NCI-H446 treated with DMSO at 0.1 percent for 48 hours (cell line): ENCODE measurements around the gene FLOT1.
"Not testable (repeated sequence)": the region's sequence is repeated elsewhere in the genome, so short reads cannot be mapped to it uniquely, and the experiment has no call there.

Experiments used
- DNase-seq: peaks from one replicate; lab custom pipeline; 2025; lab: John Stamatoyannopoulos, UW

Gene FLOT1

DNA sequence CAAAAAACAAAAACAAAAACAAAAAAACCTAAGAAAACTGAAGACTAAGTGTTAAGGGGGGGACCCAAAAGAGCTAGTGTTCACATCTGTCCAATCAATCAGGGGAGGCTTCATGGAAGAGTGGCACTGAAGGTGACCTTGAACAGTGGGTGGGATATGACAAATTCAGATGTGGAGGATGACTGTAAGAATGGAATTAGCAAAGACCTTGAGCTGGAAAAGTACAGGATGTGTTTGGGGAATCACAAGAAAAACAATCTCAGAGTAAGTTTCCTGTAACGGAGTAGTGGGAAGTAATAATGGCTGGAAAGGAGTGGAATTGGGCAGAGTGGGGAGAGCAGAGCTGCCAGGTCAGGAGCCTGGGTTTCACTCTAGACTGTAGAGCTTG lies 4.8 kb upstream of the FLOT1 start:
- DNase-seq, result no peak

DNA sequence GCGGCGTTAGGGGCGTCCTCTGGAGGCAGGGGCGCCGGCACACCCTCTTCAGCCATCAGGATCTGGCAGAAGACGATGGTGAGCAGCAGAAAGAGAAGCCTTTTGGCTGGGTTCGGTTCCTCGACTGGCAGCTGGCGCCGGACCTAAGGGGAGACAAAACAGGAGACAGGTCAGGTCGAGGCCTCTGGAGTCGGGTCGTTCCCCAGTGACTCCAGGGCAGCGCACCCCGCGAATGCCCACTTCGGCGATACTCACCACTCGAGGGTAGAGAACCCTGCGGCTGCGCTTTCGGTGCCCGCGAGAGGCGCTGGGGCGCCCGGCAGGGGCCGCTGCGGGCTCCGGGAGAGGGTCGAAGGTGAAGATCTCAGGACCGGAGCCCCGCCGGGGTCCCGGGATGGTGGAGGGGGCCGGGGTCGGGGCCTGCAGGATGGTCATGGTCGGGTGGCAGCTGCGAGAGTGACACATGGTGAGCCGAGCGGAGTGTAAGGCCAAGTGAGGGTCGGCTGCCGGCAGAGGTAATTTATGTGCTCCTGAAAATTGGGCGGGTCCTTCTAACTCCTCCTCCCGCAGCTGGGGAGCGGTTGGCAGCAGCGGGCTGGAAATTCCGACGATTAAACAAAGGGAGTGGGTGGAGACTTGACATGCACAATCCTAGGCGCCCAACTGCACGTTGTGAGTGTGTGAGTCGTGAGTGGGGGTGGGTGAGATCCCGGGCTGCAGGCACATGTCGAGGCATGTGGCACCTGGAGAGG lies 1.7 kb upstream of the FLOT1 start, which contains the start of gene IER3:
Gene IER3, minus strand, starts transcription at position 494 of the 752 bp plus-strand sequence. Its CDS starts 29 bp downstream, at position 465.
- no peak for DNase-seq

GRCh38 chr6:30743099-30744053 lies 889 bp upstream of the FLOT1 start:
- DNase-seq, result no peak

- no peak for DNase-seq
Measured at GRCh38 chr6:30741789-30742315, 635 bp downstream of the FLOT1 start.

DNA sequence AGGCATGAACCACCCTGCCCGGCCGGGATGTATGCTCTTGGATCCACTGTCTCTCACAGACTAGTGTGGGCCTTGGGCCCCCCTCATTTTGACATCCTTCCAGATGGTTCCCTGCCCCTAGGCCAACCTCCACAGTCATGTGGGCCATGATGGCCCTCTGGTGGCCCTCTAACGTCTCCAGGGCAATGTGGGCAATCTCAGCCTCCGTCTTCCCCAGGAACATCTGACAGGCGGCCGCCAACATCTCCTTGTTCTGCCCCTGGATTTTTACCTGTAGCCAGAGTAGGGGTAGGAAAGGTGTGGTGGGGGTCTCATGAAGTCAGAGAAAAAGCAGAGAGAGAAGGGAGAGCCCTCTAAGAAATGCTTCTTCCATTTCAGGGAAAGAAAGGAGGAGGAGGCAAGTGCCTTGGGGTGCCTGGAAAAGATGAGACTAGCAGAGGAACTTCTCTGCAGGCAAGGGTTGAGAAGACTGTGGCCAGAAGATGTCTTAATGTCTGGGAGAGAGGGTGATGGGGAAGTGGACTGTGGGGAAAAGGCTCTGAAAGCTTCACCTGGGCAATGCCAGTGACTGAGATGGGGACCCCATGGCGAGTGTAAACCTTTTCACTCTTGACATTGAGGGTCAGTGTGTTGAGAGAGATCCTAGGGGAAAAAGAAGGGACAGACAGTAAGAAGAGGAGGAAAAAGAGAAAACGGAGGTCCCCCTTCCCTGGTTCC lies 1.3 kb downstream of the FLOT1 start:
- no peak for DNase-seq

DNA sequence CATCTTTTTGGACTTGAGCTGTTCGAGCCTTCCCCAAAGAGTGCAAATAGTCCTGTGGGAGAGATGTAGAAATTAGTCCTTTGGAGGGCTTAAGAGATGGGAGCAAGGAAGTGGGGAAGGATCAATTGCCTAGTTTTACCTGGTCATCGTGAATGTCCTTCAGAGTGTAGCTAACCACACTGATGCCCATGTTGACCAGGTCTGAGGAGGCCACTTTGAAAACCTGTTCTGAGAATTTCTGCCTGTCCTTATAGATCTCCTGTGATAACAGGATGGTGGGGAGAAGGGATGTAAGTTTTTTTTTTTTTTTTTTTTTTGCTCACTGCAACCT lies 2.0 kb downstream of the FLOT1 start:
- no peak for DNase-seq

GRCh38 chr6:30738532-30738931 lies 4.0 kb downstream of the FLOT1 start:
- DNase-seq, result no peak

DNA sequence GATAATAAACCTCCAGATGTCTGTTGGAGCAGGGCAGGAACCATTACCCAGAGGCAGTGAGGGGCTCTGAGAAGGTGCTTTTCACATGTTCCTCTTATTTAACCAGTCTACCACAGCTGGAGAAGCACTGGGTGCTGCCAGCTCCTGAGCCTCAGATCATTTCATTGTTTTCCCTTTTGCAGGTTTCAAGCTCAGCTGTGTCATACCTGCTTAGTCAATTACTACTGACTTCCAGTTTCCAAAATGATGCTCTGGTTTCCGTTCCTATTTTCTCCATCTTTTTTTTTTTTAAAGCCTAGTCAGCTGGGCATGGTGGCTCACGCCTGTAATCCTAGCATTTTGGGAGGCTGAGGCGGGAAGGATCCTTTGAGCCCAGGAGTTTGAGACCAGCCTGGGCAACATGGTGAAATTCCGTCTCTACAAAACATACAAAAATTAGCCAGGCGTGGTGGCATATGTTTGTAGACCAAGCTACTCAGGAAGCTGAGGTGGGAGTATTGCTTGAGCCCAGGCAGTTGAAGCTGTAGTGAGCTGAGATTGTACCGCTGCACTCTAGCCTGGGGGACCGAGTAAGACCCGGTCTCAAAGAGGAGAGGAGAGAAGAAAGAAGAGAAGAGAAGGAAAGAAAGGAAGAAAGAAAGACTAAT lies 6.7 kb downstream of the FLOT1 start:
- no peak for DNase-seq

DNA sequence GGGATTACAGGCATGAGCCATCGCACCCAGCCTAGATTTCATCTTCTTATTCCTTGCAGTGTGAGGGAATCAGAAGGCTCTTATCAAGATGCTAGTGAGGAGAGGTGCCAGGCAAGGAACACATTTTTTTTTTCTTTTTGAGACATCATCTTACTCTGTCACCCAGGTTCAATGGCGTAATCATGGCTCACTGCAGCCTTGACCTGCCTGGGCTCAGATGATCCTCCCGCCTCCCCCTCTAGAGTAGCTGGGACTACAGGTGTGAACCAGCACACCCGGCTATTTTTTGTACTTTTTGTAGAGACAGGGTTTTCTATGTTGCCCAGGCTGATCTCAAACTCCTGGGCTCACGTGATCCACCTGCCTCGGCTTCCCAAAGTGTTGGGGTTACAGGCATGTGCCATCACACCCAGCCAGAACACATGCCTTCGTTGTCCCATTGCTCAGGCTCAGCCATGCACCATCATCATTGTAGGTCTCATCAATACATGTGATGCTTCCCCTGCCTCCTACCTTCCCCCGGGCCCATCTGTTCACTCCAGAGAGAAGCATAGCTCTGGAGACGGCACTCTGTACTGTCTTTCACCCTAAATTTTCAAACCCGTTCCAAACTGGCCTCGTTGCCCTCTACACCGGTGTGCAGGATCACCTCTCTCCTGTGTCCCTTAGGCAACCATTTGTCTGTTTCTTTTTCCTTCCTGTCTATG lies 10.1 kb downstream of the FLOT1 start:
- DNase-seq, result no peak

- DNase-seq, result no peak
Measured at GRCh38 chr6:30730601-30731435, 11.7 kb downstream of the FLOT1 start.

GRCh38 chr6:30727920-30728553 lies 14.4 kb downstream of the FLOT1 start:
- no peak for DNase-seq

DNA sequence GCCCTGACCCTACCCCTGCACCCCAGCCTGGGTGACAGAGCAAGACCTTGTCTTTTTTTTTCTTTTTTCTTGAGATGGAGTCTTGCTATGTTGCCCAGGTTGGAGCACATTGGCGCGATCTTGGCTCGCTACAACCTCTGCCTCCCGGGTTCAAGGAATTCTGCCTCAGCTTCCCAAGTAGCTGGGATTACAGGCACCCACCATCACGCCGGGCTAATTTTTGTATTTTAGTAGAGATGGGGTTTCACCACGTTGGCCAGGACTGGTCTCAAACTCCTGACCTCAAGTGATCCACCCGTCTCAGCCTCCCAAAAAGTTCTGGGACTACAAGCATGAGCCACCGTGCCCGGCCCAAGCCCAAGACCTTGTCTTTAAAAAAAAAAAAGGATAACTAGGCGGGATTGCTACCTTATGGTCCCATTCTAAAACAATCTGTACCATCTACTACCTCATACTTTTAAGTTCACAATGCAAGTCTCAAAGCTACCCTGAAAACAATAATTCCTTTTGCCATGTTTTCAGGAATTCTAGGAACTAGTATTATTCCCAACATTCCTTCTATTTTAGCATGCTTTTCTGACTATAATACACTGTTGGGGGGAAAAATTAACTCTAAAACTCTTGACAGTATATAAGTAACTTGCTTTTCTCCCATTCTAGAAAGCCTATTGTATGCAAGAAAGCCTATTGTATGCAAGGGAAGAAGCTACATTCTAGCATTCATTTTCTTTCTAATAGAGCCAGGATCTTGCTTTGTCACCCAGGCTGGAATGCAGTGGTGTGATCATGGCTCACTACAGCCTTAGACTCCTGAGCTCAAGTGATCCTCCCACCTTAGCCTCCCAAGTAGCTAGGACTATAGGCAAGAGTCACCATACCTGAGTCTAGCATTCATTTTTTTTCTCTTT lies 15.7 kb downstream of the FLOT1 start:
- no peak for DNase-seq

DNA sequence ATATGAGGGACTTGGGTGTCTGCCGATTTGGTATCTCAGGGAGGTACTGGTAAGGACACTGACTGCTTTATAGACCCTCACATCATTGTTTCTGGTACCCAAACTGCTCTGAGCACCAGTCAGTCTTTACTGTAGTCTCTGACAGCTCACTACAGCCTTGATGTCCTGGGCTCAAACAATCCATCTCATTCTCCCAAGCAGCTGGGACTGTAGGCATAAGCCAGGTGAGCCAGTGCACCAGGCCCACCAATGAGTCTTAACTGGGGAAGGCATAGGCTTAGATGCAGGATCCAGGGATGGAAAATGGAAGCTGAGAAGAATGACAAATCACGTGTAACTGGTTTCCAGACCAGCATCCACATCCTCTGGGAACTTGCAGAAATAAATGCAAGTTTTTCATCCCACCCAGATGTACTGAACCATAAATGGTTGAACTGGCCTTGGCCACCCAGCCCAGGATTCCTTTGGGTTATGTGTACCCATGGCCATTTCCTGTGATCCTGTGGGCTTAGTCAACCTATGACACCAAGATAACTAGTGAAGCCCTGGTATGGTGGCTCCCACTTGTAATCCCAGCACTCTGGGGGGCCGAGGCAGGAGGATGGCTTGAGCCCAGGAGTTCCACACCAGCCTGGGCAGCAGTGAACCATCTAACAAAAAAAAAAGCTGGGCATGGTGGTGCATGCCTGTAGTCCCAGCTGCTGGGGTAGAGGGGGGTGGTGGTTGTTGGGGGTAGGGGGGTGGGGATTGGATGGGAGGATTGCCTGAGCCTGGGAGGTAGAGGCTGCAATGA lies 16.6 kb downstream of the FLOT1 start:
- DNase-seq, result no peak

- DNase-seq, result no peak
Measured at GRCh38 chr6:30724906-30725667, 17.4 kb downstream of the FLOT1 start.

GRCh38 chr6:30723843-30724741 lies 18.4 kb downstream of the FLOT1 start:
- DNase-seq, result not testable (repeated sequence)
